GM12865 (cell line): ENCODE data around the gene SOX5.

Experiments used
- DNase-seq: peaks from one replicate; pipeline ENCODE4 v3.0.0; 2010; ENCODE audit warnings: low read depth
- H3K4me3 ChIP-seq: 2 replicates; pipeline ENCODE4 v1.5.1; 2011; ENCODE audit warnings: mild to moderate bottlenecking, low read depth, low read length, control low read depth
- CTCF ChIP-seq: IDR thresholded peaks from 2 replicates; pipeline ENCODE4 v1.5.1; 2011; ENCODE audit warnings: low read length, control low read depth, low read depth, inconsistent platforms; ENCODE audit not compliant: insufficient read depth; ENCODE audit errors: missing control alignments

SOX5 gene

DNA sequence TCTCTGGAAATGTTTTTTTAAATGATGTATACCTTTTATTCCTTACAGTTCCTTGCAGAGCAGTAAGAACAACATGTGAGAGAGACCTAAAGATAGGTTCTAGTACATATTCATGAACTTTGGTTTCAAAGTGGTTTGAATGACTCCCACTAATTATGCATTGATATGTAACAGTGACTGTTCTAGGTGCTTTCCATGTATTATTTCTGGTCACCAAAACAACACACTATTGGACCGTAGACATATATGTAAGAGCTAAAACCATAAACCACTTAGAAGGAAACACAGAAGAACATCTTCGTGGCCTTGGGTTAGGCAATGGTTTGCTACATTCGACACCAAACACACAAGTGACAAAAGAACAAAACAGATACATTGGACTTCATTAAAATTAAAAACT lies 37.9 kb downstream of the SOX5 start:
- no peak for DNase-seq
- TF ChIP-seq CTCF: no peak
- H3K4me3 ChIP-seq: no peak overlapping the region

- H3K4me3 ChIP-seq: no peak overlapping the region
- no peak for DNase-seq
- TF ChIP-seq CTCF: no peak
Measured at GRCh38 chr12:23909551-23909950, 39.9 kb downstream of the SOX5 start.

DNA sequence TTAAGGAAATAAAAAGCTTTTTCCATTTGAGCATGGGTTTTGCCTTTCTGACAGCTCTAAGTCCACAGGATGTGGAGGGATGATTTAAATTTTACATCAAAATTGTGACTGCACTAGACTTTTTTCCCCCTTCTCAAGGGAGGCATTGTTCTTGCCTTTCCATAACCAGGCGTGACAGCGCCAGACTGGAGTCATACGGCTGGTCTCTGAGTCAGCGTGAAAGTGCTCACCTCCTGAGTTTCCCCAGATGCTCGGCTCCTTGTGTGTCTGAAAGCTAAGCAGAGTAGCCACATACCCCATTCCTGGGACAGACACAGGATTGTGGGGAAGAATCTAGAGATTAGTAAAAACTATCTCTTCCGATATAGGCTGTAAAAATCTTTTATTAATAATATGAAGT lies 43.1 kb downstream of the SOX5 start:
- no peak overlapping the region for H3K4me3 ChIP-seq
- DNase-seq: no peak
- TF ChIP-seq CTCF: no peak

DNA sequence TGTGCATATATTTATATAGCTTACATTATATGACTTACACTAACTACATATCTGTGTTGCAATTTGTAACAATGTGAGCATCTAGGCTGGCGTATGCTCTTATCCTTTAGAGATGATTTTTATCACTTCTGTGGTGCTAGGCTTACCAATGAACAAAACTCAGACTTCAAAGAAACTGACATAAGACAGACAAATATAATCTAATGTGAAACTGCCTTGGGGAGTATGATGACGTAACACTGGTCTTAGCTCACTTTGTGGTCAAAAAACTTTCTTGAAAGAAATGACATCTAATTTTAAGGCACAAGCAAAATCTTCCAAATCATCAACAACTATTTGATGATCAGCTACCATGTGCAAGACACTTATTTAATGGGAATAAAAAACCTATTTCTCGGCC lies 50.0 kb downstream of the SOX5 start:
- no peak for DNase-seq
- no peak for TF ChIP-seq CTCF
- H3K4me3 ChIP-seq: no peak overlapping the region

DNA sequence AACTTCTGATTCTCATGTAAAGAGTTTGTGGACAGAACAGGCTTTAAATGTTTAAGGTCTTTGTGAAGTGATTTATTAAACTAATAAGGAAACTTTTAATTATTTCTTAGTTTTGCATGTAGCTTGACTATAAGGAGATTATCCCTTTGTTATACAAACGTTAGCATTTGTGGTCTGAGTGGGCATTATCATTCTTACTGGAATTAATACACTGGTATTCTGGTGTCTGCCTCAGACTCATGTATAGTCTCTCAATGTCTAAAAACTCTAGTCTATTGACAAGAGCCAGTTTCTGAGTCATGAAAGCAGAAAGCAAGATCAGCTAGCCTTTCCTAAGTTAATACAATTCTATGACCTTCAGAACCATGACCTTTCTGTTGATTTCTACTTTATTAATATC lies 51.3 kb downstream of the SOX5 start:
- H3K4me3 ChIP-seq: no peak overlapping the region
- no peak for TF ChIP-seq CTCF
- DNase-seq: no peak

- no peak overlapping the region for H3K4me3 ChIP-seq
- TF ChIP-seq CTCF: no peak
- no peak for DNase-seq
Measured at GRCh38 chr12:23895792-23896218, 53.7 kb downstream of the SOX5 start.

- no peak for TF ChIP-seq CTCF
- H3K4me3 ChIP-seq: no peak overlapping the region
- DNase-seq: no peak
Measured at GRCh38 chr12:23893611-23894010, 55.9 kb downstream of the SOX5 start.
